NCI-H146 (cell line): ENCODE data around the gene ANKS1B.

Experiments
- DNase-seq: peaks from one replicate; lab custom pipeline; 2025; lab: John Stamatoyannopoulos, UW

Gene ANKS1B

GRCh38 chr12:98730412-98730811 lies 1254.3 kb downstream of the ANKS1B start:
- DNase-seq, result no peak

GRCh38 chr12:98727196-98727595 lies 1257.5 kb downstream of the ANKS1B start:
- no peak for DNase-seq

GRCh38 chr12:98725476-98726247 lies 1259.1 kb downstream of the ANKS1B start:
- peak; percentile 5 for DNase-seq

GRCh38 chr12:98724384-98725155 lies 1260.2 kb downstream of the ANKS1B start:
- no peak for DNase-seq

GRCh38 chr12:98721204-98721702 lies 1263.5 kb downstream of the ANKS1B start:
- no peak for DNase-seq

GRCh38 chr12:98719515-98720504 lies 1264.9 kb downstream of the ANKS1B start:
- DNase-seq, result no peak

- DNase-seq, result no peak
Observed at GRCh38 chr12:98714426-98714825, 1270.3 kb downstream of the ANKS1B start.

- DNase-seq, result no peak
Observed at GRCh38 chr12:98709022-98709421, 1275.7 kb downstream of the ANKS1B start.

GRCh38 chr12:98701166-98701565 lies 1283.6 kb downstream of the ANKS1B start:
- no peak for DNase-seq

- no peak for DNase-seq
Observed at GRCh38 chr12:98699586-98699985, 1285.2 kb downstream of the ANKS1B start.

GRCh38 chr12:98698603-98699463 lies 1285.9 kb downstream of the ANKS1B start:
- peak; percentile 46 for DNase-seq

GRCh38 chr12:98697209-98697608 lies 1287.5 kb downstream of the ANKS1B start:
- no peak for DNase-seq

- no peak for DNase-seq
Observed at GRCh38 chr12:98696036-98696646, 1288.6 kb downstream of the ANKS1B start.

- DNase-seq, result no peak
Observed at GRCh38 chr12:98691351-98691750, 1293.4 kb downstream of the ANKS1B start.

- no peak for DNase-seq
Observed at GRCh38 chr12:98686603-98687002, 1298.1 kb downstream of the ANKS1B start.
